K562 (cell line): ENCODE results near the gene PMEPA1. TPM values are rescaled to one million over a fixed set of nuclear protein-coding genes. Genes with fewer than 3 reads are reported as not detected.

Source experiments
- ATAC-seq: fragments of 200-7000 bp; cut with Tn5 transposase; 3 replicates; pipeline ENCODE4 v1.9.1; 2020; ENCODE audit warnings: moderate library complexity
- BruUV-seq: library from RNA; stranded (reverse); fragments of 400-500 nt; replicated peaks from 2 replicates; lab custom pipeline; 2021; lab: Mats Ljungman, UMichigan
- CTCF ChIA-PET: fragments of 300-600 bp; formaldehyde crosslinking; extraction: SDS; loops from one replicate; lab custom pipeline; 2021; ENCODE audit warnings: low intra/inter-chr PET ratio; lab: Yijun Ruan, JAX
- POLR2A ChIA-PET: fragments of 300-600, 350-650 bp; sonication (Branson Sonifier 250); formaldehyde crosslinking; extraction: SDS; loops from one replicate; lab custom pipeline; 2021; ENCODE audit warnings: antibody characterized with exemption, inconsistent platforms; lab: Yijun Ruan, JAX
- DNase-seq, 4 experiments: peaks; one replicate each; pipeline versions ENCODE4 v3.0.0 to v3.0.0-alpha.2; 2011 to 2018; ENCODE audit warnings: low spot score in 3 of 4, mixed read lengths in 3 of 4; ENCODE audit errors: extremely low read depth in 1 of 4
- FAIRE-seq: peaks from 2 replicates; lab custom pipeline; 2011; peaks lifted over from hg19 to GRCh38; lab: Jason Lieb, UNC
- H2AFZ ChIP-seq: 2 replicates; pipeline ENCODE4 v1.6.0; 2011; ENCODE audit warnings: low read depth, low read length, control low read depth, inconsistent platforms
- H3K27ac ChIP-seq: fragments of 200-600 bp; 3 replicates; pipeline ENCODE4 v1.8.0; 2011; ENCODE audit warnings: low read depth, mild to moderate bottlenecking, control low read depth, inconsistent platforms, low read length, moderate library complexity, mixed read lengths; ENCODE audit errors: extremely low read depth
- H3K27me3 ChIP-seq, 2 experiments: fragments of 300-600 bp in 1 of 2; 2 replicates in 1 of 2; 3 replicates in 1 of 2; pipeline versions ENCODE4 v1.6.0 to v1.8.0; 2011; ENCODE audit warnings: inconsistent platforms in 2 of 2, low read length in 2 of 2, mild to moderate bottlenecking in 1 of 2, mixed read lengths in 1 of 2, moderate library complexity in 1 of 2; ENCODE audit not compliant: control insufficient read depth in 2 of 2, insufficient read depth in 2 of 2
- H3K36me3 ChIP-seq: fragments of 300-600 bp; 3 replicates; pipeline ENCODE4 v1.8.0; 2011; ENCODE audit warnings: mild to moderate bottlenecking, low read length, inconsistent platforms; ENCODE audit not compliant: control insufficient read depth, insufficient read depth
- H3K4me1 ChIP-seq, 2 experiments: fragments of 200-600 bp in 1 of 2; replicated peaks in 1 of 2; 2 replicates in 1 of 2; 3 replicates in 1 of 2; pipeline versions ENCODE4 v1.5.1 to v1.8.0; 2011; ENCODE audit warnings: inconsistent platforms in 2 of 2, low read length in 2 of 2, mild to moderate bottlenecking in 1 of 2, mixed read lengths in 1 of 2, moderate library complexity in 1 of 2; ENCODE audit not compliant: control insufficient read depth in 2 of 2, insufficient read depth in 2 of 2
- H3K4me2 ChIP-seq: 2 replicates; pipeline ENCODE4 v1.6.1; 2011; ENCODE audit warnings: low read length, control low read depth, inconsistent platforms, mixed read lengths; ENCODE audit not compliant: insufficient read depth
- H3K4me3 ChIP-seq: fragments of 200-600 bp; sonication (generic), shearing (Covaris generic); 2 replicates; pipeline ENCODE4 v1.5.1; 2016; ENCODE audit warnings: control low read depth, inconsistent platforms
- H3K79me2 ChIP-seq: fragments of 200-600 bp; 3 replicates; pipeline ENCODE4 v1.8.0; 2011; ENCODE audit warnings: low read length, inconsistent platforms; ENCODE audit not compliant: control insufficient read depth, insufficient read depth
- H3K9ac ChIP-seq, 2 experiments: 2 replicates each; pipeline versions ENCODE4 v1.6.0 to v1.6.1; 2011; ENCODE audit warnings: low read depth in 2 of 2, low read length in 2 of 2, control low read depth in 1 of 2, inconsistent platforms in 1 of 2, mild to moderate bottlenecking in 1 of 2, mixed read lengths in 1 of 2; ENCODE audit not compliant: insufficient read depth in 1 of 2
- H3K9me1 ChIP-seq: one replicate; pipeline ENCODE4 v1.6.0; 2011; ENCODE audit warnings: inconsistent platforms, mild to moderate bottlenecking, low read length, moderate library complexity; ENCODE audit not compliant: control insufficient read depth, insufficient read depth
- H3K9me3 ChIP-seq: replicated peaks from 2 replicates; pipeline ENCODE4 v1.5.1; 2011; ENCODE audit warnings: low read depth, low read length, inconsistent platforms; ENCODE audit not compliant: control insufficient read depth, insufficient read depth
- H4K20me1 ChIP-seq: replicated peaks from 2 replicates; pipeline ENCODE4 v1.6.1; 2011; ENCODE audit warnings: low read length, inconsistent platforms, mixed read lengths; ENCODE audit not compliant: control insufficient read depth, insufficient read depth
- BCL6 ChIP-seq: fragments of 250-450 bp; sonication (Bioruptor Pico); IDR thresholded peaks from 2 replicates; pipeline ENCODE4 v1.4.0; 2020
- HMGXB4 ChIP-seq: sonication (generic); formaldehyde crosslinking; IDR thresholded peaks from 2 replicates; pipeline ENCODE4 v1.8.1; 2023; ENCODE audit warnings: mild to moderate bottlenecking, missing genetic modification reagents
- KAT7 ChIP-seq: sonication (generic); formaldehyde crosslinking; IDR thresholded peaks from 2 replicates; pipeline ENCODE4 v1.8.0; 2022; ENCODE audit warnings: missing genetic modification reagents, mild to moderate bottlenecking, borderline replicate concordance
- NCOA6 ChIP-seq: fragments of 450-650 bp; IDR thresholded peaks from 2 replicates; pipeline ENCODE4 v1.6.1; 2017; ENCODE audit warnings: mild to moderate bottlenecking
- SMC3 ChIP-seq: conservative IDR thresholded peaks from 2 replicates; pipeline ENCODE4 v1.6.1; 2011; ENCODE audit warnings: low read depth, low read length, improper control_type of control experiment; ENCODE audit not compliant: insufficient read depth
- ZNF274 ChIP-seq: IDR thresholded peaks from 2 replicates; pipeline ENCODE4 v1.6.1; 2011; ENCODE audit warnings: low read depth, mild to moderate bottlenecking, low read length, moderate library complexity, borderline replicate concordance
- ZNF717 ChIP-seq: fragments of 250-450 bp; sonication (Bioruptor Pico); IDR thresholded peaks from 2 replicates; pipeline ENCODE4 v1.5.0; 2021
- ZNF75A ChIP-seq: fragments of 450-650 bp; formaldehyde crosslinking; IDR thresholded peaks from 2 replicates; pipeline ENCODE4 v1.4.0; 2020; ENCODE audit warnings: mild to moderate bottlenecking
- WGBS: fragments of 100-300 bp; shearing (Covaris generic); methylation state at CpG from one replicate; pipeline ENCODE4 v1.1.6; 2016; ENCODE audit warnings: low coverage, mixed read lengths; ENCODE audit not compliant: insufficient coverage; ENCODE audit errors: missing lambda C conversion rate; 5-methylcytosine and 5-hydroxymethylcytosine counted together
- in situ Hi-C: fragments of 300-500 bp; cut with MboI; formaldehyde crosslinking; loops from 4 replicates; pipeline ENCODE4 v1.15.0; 2018; ENCODE audit warnings: inconsistent platforms, mixed read lengths
- intact Hi-C: fragments of 100-400 bp; cut with micrococcal nuclease; formaldehyde crosslinking; loops from 2 replicates; pipeline ENCODE4 v1.14.2; 2022
- polyA plus RNA-seq, 8 experiments: library from polyadenylated mRNA; depleted of rRNA in 4 of 8; stranded (reverse) in 5 of 8; unstranded in 3 of 8; fragments of >200 nt; fragmentation: Nextera tagmentation in 2 of 8; fragmentation: Illumina TruSeq in 1 of 8; extraction: Ambion mirVana in 2 of 8; extraction: Trizol in 1 of 8; gene quantifications; 2 replicates each; pipeline versions ENCODE4 v1.2.1 to v1.2.3, GENCODE V29; 2011 to 2014; ENCODE audit warnings: inconsistent platforms in 1 of 8, missing spikeins in 1 of 8
- total RNA-seq, 7 experiments: library from RNA; depleted of rRNA in 6 of 7; stranded (reverse); fragments of >200 nt in 6 of 7; fragmentation: Illumina TruSeq in 2 of 7; extraction: Trizol in 2 of 7; gene quantifications; 2 replicates each; pipeline versions ENCODE4 v1.2.1 to v1.2.3, GENCODE V29; 2011 to 2021; ENCODE audit warnings: low replicate concordance in 1 of 7
- TF ChIP-seq, protein P1 (sequence below), 2 experiments: fragments of 450-650 bp in 1 of 2; sonication (generic) in 1 of 2; formaldehyde crosslinking; conservative IDR thresholded peaks; 2 replicates each; pipeline versions ENCODE4 v1.4.0 to v1.8.1; 2020 to 2022; ENCODE audit warnings: mild to moderate bottlenecking in 1 of 2, missing genetic modification reagents in 1 of 2
- TF ChIP-seq, protein P2 (sequence below): fragments of 250-450 bp; sonication (Bioruptor Pico); IDR thresholded peaks from 2 replicates; pipeline ENCODE4 v1.4.0; 2020; ENCODE audit warnings: mild to moderate bottlenecking, moderate library complexity, borderline replicate concordance
- TF ChIP-seq, protein P3 (sequence below): sonication (generic); IDR thresholded peaks from 2 replicates; pipeline ENCODE4 v1.6.1; 2016
- TF ChIP-seq, protein P4 (sequence below), 2 experiments: fragments of 150-350 bp in 1 of 2; IDR thresholded peaks; 2 replicates each; pipeline ENCODE4 v1.6.1; 2012 to 2016; ENCODE audit warnings: low read depth in 2 of 2, low read length in 2 of 2, mild to moderate bottlenecking in 1 of 2, moderate library complexity in 1 of 2

PMEPA1 gene
- total and polyA plus RNA-seq, 9 of the 15 experiments (the other 6 are each of a cell fraction or from before 2014, with no cell fraction given): 0.16 TPM; not detected in 8

GRCh38 chr20:57757767-57758166 lies 48.0 kb upstream of the PMEPA1 start:
- WGBS: 0% methylated on average over 1 of the region's 1 CpG
- H3K4me3 ChIP-seq: no peak overlapping the region
- no peaks in the 10 kb centered on the region for H3K9me1 ChIP-seq
- in situ Hi-C loops (no loop called here), intact Hi-C loops (no loop called here)
- H3K4me2 ChIP-seq: no peak overlapping the region
- no peaks in the 10 kb centered on the region for H3K9me3 ChIP-seq
- FAIRE-seq (no peak), DNase-seq (no peak), ATAC-seq (no peak)
- POLR2A ChIA-PET: interaction anchor here (1.0 kb wide), 1 partner anchor 24 kb away, joined by 3 read pairs; no protein-coding TSS in a partner anchor
- CTCF ChIA-PET: no interaction called here
- H3K27me3 ChIP-seq: peaks cover 0 to 6% of the 10 kb centered on the region in 2 experiments; a peak in 2 of 5 replicates
- no peaks in the 10 kb centered on the region for H3K4me1 ChIP-seq
- H3K27ac ChIP-seq: no peak overlapping the region
- no peaks in the 10 kb centered on the region for H3K36me3 ChIP-seq
- no peaks in the 10 kb centered on the region for H4K20me1 ChIP-seq
- H3K79me2 ChIP-seq: no peaks in the 10 kb centered on the region
- BruUV-seq: no TSS peak
- H3K9ac ChIP-seq: no peak overlapping the region
- H2AFZ ChIP-seq: no peak overlapping the region
- TF ChIP-seq KAT7 (CRISPR knock-in tag) (no peak), NCOA6 (no peak), BCL6 (CRISPR knock-in tag) (no peak), HMGXB4 (CRISPR knock-in tag) (no peak), ZNF717 (CRISPR knock-in tag) (no peak), SMC3 (no peak), ZNF274 (no peak), ZNF75A (CRISPR knock-in tag) (no peak)
- TF ChIP-seq, protein P1, sequence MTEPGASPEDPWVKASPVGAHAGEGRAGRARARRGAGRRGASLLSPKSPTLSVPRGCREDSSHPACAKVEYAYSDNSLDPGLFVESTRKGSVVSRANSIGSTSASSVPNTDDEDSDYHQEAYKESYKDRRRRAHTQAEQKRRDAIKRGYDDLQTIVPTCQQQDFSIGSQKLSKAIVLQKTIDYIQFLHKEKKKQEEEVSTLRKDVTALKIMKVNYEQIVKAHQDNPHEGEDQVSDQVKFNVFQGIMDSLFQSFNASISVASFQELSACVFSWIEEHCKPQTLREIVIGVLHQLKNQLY (CRISPR knock-in tag; conservative IDR thresholded peaks at IDR 0.05): no peak
- TF ChIP-seq, protein P2, sequence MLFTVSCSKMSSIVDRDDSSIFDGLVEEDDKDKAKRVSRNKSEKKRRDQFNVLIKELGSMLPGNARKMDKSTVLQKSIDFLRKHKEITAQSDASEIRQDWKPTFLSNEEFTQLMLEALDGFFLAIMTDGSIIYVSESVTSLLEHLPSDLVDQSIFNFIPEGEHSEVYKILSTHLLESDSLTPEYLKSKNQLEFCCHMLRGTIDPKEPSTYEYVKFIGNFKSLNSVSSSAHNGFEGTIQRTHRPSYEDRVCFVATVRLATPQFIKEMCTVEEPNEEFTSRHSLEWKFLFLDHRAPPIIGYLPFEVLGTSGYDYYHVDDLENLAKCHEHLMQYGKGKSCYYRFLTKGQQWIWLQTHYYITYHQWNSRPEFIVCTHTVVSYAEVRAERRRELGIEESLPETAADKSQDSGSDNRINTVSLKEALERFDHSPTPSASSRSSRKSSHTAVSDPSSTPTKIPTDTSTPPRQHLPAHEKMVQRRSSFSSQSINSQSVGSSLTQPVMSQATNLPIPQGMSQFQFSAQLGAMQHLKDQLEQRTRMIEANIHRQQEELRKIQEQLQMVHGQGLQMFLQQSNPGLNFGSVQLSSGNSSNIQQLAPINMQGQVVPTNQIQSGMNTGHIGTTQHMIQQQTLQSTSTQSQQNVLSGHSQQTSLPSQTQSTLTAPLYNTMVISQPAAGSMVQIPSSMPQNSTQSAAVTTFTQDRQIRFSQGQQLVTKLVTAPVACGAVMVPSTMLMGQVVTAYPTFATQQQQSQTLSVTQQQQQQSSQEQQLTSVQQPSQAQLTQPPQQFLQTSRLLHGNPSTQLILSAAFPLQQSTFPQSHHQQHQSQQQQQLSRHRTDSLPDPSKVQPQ: no peak
- TF ChIP-seq, protein P3, sequence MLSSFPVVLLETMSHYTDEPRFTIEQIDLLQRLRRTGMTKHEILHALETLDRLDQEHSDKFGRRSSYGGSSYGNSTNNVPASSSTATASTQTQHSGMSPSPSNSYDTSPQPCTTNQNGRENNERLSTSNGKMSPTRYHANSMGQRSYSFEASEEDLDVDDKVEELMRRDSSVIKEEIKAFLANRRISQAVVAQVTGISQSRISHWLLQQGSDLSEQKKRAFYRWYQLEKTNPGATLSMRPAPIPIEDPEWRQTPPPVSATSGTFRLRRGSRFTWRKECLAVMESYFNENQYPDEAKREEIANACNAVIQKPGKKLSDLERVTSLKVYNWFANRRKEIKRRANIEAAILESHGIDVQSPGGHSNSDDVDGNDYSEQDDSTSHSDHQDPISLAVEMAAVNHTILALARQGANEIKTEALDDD: no peak
- TF ChIP-seq, protein P4, sequence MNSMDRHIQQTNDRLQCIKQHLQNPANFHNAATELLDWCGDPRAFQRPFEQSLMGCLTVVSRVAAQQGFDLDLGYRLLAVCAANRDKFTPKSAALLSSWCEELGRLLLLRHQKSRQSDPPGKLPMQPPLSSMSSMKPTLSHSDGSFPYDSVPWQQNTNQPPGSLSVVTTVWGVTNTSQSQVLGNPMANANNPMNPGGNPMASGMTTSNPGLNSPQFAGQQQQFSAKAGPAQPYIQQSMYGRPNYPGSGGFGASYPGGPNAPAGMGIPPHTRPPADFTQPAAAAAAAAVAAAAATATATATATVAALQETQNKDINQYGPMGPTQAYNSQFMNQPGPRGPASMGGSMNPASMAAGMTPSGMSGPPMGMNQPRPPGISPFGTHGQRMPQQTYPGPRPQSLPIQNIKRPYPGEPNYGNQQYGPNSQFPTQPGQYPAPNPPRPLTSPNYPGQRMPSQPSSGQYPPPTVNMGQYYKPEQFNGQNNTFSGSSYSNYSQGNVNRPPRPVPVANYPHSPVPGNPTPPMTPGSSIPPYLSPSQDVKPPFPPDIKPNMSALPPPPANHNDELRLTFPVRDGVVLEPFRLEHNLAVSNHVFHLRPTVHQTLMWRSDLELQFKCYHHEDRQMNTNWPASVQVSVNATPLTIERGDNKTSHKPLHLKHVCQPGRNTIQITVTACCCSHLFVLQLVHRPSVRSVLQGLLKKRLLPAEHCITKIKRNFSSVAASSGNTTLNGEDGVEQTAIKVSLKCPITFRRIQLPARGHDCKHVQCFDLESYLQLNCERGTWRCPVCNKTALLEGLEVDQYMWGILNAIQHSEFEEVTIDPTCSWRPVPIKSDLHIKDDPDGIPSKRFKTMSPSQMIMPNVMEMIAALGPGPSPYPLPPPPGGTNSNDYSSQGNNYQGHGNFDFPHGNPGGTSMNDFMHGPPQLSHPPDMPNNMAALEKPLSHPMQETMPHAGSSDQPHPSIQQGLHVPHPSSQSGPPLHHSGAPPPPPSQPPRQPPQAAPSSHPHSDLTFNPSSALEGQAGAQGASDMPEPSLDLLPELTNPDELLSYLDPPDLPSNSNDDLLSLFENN (IDR thresholded peaks at IDR 0.05; ENCODE audit: low read depth in 2 of 2, low read length in 2 of 2): no peak
